Measurements from ENCODE around the gene ZC3H11A.
A peak's percentile ranks its signal among the peaks of the same experiment; 100 is the strongest.

ZC3H11A gene

GRCh38 chr1:203768256-203768655 is 27.2 kb upstream of the ZC3H11A start:
- DNase-seq: no peak
- H3K36me3 ChIP-seq (replicated peaks; ENCODE audit: insufficient read depth, low read length): peaks cover 18% of the 10 kb centered on the region
- peak overlapping the region; percentile 14; the same call in 1 of the 2 replicates for H3K4me2 ChIP-seq (ENCODE audit: low read depth, low read length)
- TF ChIP-seq CTCF (IDR thresholded peaks at IDR 0.05; ENCODE audit: low read length) (no peak), EZH2phosphoT487 (IDR thresholded peaks at IDR 0.05; ENCODE audit: low read length) (no peak), EZH2 (optimal IDR thresholded peaks at IDR 0.05; ENCODE audit: low read depth, low read length) (no peak)
- H3K9me2 ChIP-seq (replicated peaks; ENCODE audit: insufficient read depth, low read length): no peaks in the 10 kb centered on the region
- no peak overlapping the region for H3K4me3 ChIP-seq (ENCODE audit: low read length)
- no peak overlapping the region for H2AFZ ChIP-seq (ENCODE audit: low read length)
- peaks cover 29% of the 10 kb centered on the region for H3F3A ChIP-seq (ENCODE audit: insufficient read depth, low read length)
- H4K20me1 ChIP-seq (ENCODE audit: insufficient read depth, low read length): no peaks in the 10 kb centered on the region
- peaks cover 22% of the 10 kb centered on the region for H3K4me1 ChIP-seq (ENCODE audit: low read length)
- peaks cover 62% of the 10 kb centered on the region for H3K79me2 ChIP-seq (ENCODE audit: low read length)
- H3K9ac ChIP-seq (ENCODE audit: low read length): no peak overlapping the region
- no peak overlapping the region for H3K27ac ChIP-seq (ENCODE audit: low read length)
- no peaks in the 10 kb centered on the region for H3K9me3 ChIP-seq (replicated peaks; ENCODE audit: insufficient read depth, low read length)
- H3K27me3 ChIP-seq (replicated peaks; ENCODE audit: insufficient read depth, low read length): no peaks in the 10 kb centered on the region

GRCh38 chr1:203769505-203770343 is 25.7 kb upstream of the ZC3H11A start:
- Histone ChIP-seq H3K36me3 (replicated peaks; ENCODE audit: insufficient read depth, low read length) (peaks cover 31% of the 10 kb centered on the region), H2AFZ (ENCODE audit: low read length) (no peak overlapping the region), H3K27me3 (replicated peaks; ENCODE audit: insufficient read depth, low read length) (no peaks in the 10 kb centered on the region), H3K9me3 (replicated peaks; ENCODE audit: insufficient read depth, low read length) (no peaks in the 10 kb centered on the region), H3F3A (ENCODE audit: insufficient read depth, low read length) (peaks cover 14% of the 10 kb centered on the region), H3K79me2 (ENCODE audit: low read length) (peaks cover 62% of the 10 kb centered on the region), H3K4me1 (ENCODE audit: low read length) (peaks cover 7% of the 10 kb centered on the region; the same call in 1 of the 2 replicates), H3K9me2 (replicated peaks; ENCODE audit: insufficient read depth, low read length) (no peaks in the 10 kb centered on the region), H3K4me3 (ENCODE audit: low read length) (no peak overlapping the region), H3K27ac (ENCODE audit: low read length) (no peak overlapping the region), H3K4me2 (ENCODE audit: low read depth, low read length) (no peak overlapping the region), H3K9ac (ENCODE audit: low read length) (no peak overlapping the region), H4K20me1 (ENCODE audit: insufficient read depth, low read length) (no peaks in the 10 kb centered on the region)
- DNase-seq: no peak
- no peak for TF ChIP-seq EZH2phosphoT487 (IDR thresholded peaks at IDR 0.05; ENCODE audit: low read length)
- TF ChIP-seq EZH2 (optimal IDR thresholded peaks at IDR 0.05; ENCODE audit: low read depth, low read length): no peak
- TF ChIP-seq CTCF (IDR thresholded peaks at IDR 0.05; ENCODE audit: low read length): no peak

- H3K4me3 ChIP-seq (ENCODE audit: low read length): no peak overlapping the region
- peaks cover 36% of the 10 kb centered on the region for H3K36me3 ChIP-seq (replicated peaks; ENCODE audit: insufficient read depth, low read length)
- H3K4me1 ChIP-seq (ENCODE audit: low read length): peaks cover 7% of the 10 kb centered on the region; the same call in 1 of the 2 replicates
- H2AFZ ChIP-seq (ENCODE audit: low read length): no peak overlapping the region
- H3K79me2 ChIP-seq (ENCODE audit: low read length): peaks cover 44% of the 10 kb centered on the region
- 0 out of 2 replicates have a peak, but pooled peaks cover 5% of the 10 kb centered on the region for H3F3A ChIP-seq (ENCODE audit: insufficient read depth, low read length)
- H3K4me2 ChIP-seq (ENCODE audit: low read depth, low read length): no peak overlapping the region
- no peaks in the 10 kb centered on the region for H3K9me3 ChIP-seq (replicated peaks; ENCODE audit: insufficient read depth, low read length)
- no peaks in the 10 kb centered on the region for H4K20me1 ChIP-seq (ENCODE audit: insufficient read depth, low read length)
- TF ChIP-seq EZH2phosphoT487 (IDR thresholded peaks at IDR 0.05; ENCODE audit: low read length) (no peak), EZH2 (optimal IDR thresholded peaks at IDR 0.05; ENCODE audit: low read depth, low read length) (no peak), CTCF (IDR thresholded peaks at IDR 0.05; ENCODE audit: low read length) (no peak)
- no peak overlapping the region for H3K9ac ChIP-seq (ENCODE audit: low read length)
- no peak for DNase-seq
- no peaks in the 10 kb centered on the region for H3K27me3 ChIP-seq (replicated peaks; ENCODE audit: insufficient read depth, low read length)
- no peaks in the 10 kb centered on the region for H3K9me2 ChIP-seq (replicated peaks; ENCODE audit: insufficient read depth, low read length)
- no peak overlapping the region for H3K27ac ChIP-seq (ENCODE audit: low read length)
Observed at GRCh38 chr1:203771901-203772301, 23.5 kb upstream of the ZC3H11A start.
